B cell (primary cell): Measurements from ENCODE around the gene GRID1.

Source experiments
- CTCF ChIP-seq: fragments of 200-600 bp; IDR thresholded peaks from one replicate; pipeline ENCODE4 v1.8.0; 2022; ENCODE audit warnings: antibody characterized with exemption, mild to moderate bottlenecking
- EZH2 ChIP-seq: IDR thresholded peaks from 2 replicates; pipeline ENCODE4 v1.6.1; 2012; ENCODE audit warnings: borderline replicate concordance, low read depth, mild to moderate bottlenecking, moderate library complexity, low read length; ENCODE audit not compliant: insufficient read depth, poor library complexity, severe bottlenecking

DNA sequence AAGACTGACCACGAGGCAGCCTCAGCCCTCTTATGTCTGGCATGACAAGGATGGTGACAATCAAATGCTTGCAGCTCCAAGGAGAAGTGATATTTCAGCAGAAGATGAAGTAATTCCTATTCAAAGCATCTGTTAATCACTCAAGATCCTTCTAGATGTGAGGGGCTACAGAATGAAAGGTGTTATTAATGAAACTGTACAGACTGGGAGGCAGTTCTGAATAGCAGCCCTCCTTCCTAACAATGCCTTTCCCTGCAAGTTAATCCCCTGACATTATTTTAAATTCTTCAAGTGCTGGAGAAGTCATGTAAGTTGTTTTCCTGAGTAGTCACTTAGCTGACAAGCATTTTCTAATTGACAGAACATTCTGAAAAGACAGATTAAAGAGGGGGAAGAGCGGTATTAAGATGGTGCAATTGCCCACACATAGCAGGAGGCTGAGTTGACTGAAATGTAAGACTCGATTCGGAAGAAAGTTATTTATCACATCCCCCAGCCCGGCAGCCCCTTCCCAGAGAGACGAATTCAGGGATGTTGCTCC lies 300.8 kb downstream of the GRID1 start:
- TF ChIP-seq CTCF (no peak), EZH2 (no peak)
